Testis (tissue), 2 donors: ENCODE measurements around the gene FSTL5.

Experiments used
- CTCF ChIP-seq, 3 experiments: fragments of 450-650 bp in 2 of 3; fragments of 200-600 bp in 1 of 3; sonication (generic) in 1 of 3; IDR thresholded peaks; one replicate each; pipeline ENCODE4 v1.5.1; 2016 to 2019; ENCODE audit warnings: antibody characterized with exemption in 3 of 3, mild to moderate bottlenecking in 2 of 3, moderate library complexity in 1 of 3
- POLR2A ChIP-seq: fragments of 450-650 bp; IDR thresholded peaks from one replicate; pipeline ENCODE4 v1.6.1; 2017; ENCODE audit warnings: antibody characterized with exemption, mild to moderate bottlenecking, moderate library complexity

GRCh38 chr4:161555689-161556660 is 607.8 kb downstream of the FSTL5 start:
- TF ChIP-seq CTCF (IDR thresholded peaks at IDR 0.05) (no peak), POLR2A (no peak)
